K562 (cell line): ENCODE measurements around the gene TMEM245. TPM values are rescaled to one million over a fixed set of nuclear protein-coding genes. Genes with fewer than 3 reads are reported as not detected.
A peak's percentile ranks its signal among the peaks of the same experiment; 100 is the strongest.

Experiments
- CBX3 ChIP-seq, 2 experiments: IDR thresholded peaks; 1 replicate in 1 of 2; 2 replicates in 1 of 2; pipeline ENCODE4 v1.6.1; 2012; ENCODE audit warnings: inconsistent platforms in 2 of 2, low read length in 2 of 2, borderline replicate concordance in 1 of 2, control low read depth in 1 of 2
- ELF1 ChIP-seq: fragments of 200-800 bp; sonication (Bioruptor generic); IDR thresholded peaks from 2 replicates; pipeline ENCODE4 v1.6.1; 2016; ENCODE audit warnings: missing genetic modification characterization, missing compliant biosample characterization
- EP300 ChIP-seq: IDR thresholded peaks from 2 replicates; pipeline ENCODE4 v1.6.1; 2012; ENCODE audit warnings: low read length, improper control_type of control experiment
- EP400 ChIP-seq: fragments of 450-650 bp; IDR thresholded peaks from 2 replicates; pipeline ENCODE4 v1.6.1; 2017; ENCODE audit warnings: antibody characterized with exemption, mild to moderate bottlenecking, moderate library complexity
- ESRRA ChIP-seq: fragments of 450-650 bp; IDR thresholded peaks from 2 replicates; pipeline ENCODE4 v1.6.1; 2014; ENCODE audit warnings: low read depth, mild to moderate bottlenecking, moderate library complexity, borderline replicate concordance
- ESRRB ChIP-seq: fragments of 250-450 bp; sonication (Bioruptor Pico); IDR thresholded peaks from 2 replicates; pipeline ENCODE4 v1.5.0; 2020; ENCODE audit warnings: mild to moderate bottlenecking, moderate library complexity, borderline replicate concordance
- FOXA1 ChIP-seq: fragments of 450-650 bp; IDR thresholded peaks from 2 replicates; pipeline ENCODE4 v1.6.1; 2016; ENCODE audit warnings: mild to moderate bottlenecking, borderline replicate concordance
- FOXJ3 ChIP-seq: sonication (generic); formaldehyde crosslinking; IDR thresholded peaks from 2 replicates; pipeline ENCODE4 v1.4.0; 2020; ENCODE audit warnings: mild to moderate bottlenecking, missing genetic modification reagents
- GABPA ChIP-seq: fragments of 200-800 bp; sonication (Bioruptor generic); conservative IDR thresholded peaks from 2 replicates; pipeline ENCODE4 v1.6.1; 2016; ENCODE audit warnings: low read depth, missing genetic modification characterization, missing compliant biosample characterization
- GTF2E2 ChIP-seq: fragments of 200-800 bp; sonication (Bioruptor generic); IDR thresholded peaks from 2 replicates; pipeline ENCODE4 v1.6.1; 2016; ENCODE audit warnings: missing genetic modification characterization, missing compliant biosample characterization
- IRF2 ChIP-seq: sonication (generic); formaldehyde crosslinking; IDR thresholded peaks from 2 replicates; pipeline ENCODE4 v1.8.1; 2022; ENCODE audit warnings: mild to moderate bottlenecking, missing genetic modification reagents
- KDM4B ChIP-seq, 2 experiments: fragments of 450-650 bp in 1 of 2; sonication (generic) in 1 of 2; IDR thresholded peaks; 2 replicates each; pipeline ENCODE4 v1.6.1; 2016 to 2017; ENCODE audit warnings: borderline replicate concordance in 2 of 2, antibody characterized with exemption in 1 of 2, low read depth in 1 of 2, mild to moderate bottlenecking in 1 of 2
- LARP7 ChIP-seq: fragments of 450-650 bp; IDR thresholded peaks from 2 replicates; pipeline ENCODE4 v1.6.1; 2016
- NR3C1 ChIP-seq: sonication (generic); formaldehyde crosslinking; IDR thresholded peaks from 2 replicates; pipeline ENCODE4 v1.8.1; 2022; ENCODE audit warnings: missing genetic modification reagents
- PHF21A ChIP-seq: fragments of 450-650 bp; IDR thresholded peaks from 2 replicates; pipeline ENCODE4 v1.6.1; 2017; ENCODE audit warnings: low read depth, borderline replicate concordance
- SAFB2 ChIP-seq: fragments of 200-400 bp; formaldehyde crosslinking; IDR thresholded peaks from 2 replicates; pipeline ENCODE4 v1.6.1; 2018; ENCODE audit warnings: borderline replicate concordance, low read length, low read depth, moderate library complexity; ENCODE audit not compliant: severe bottlenecking
- SIX5 ChIP-seq, 2 experiments: IDR thresholded peaks; 2 replicates each; pipeline ENCODE4 v1.6.1; 2011; ENCODE audit warnings: low read length in 2 of 2, borderline replicate concordance in 1 of 2, low read depth in 1 of 2, mild to moderate bottlenecking in 1 of 2, moderate library complexity in 1 of 2; ENCODE audit not compliant: insufficient read depth in 1 of 2
- TAF7 ChIP-seq: fragments of 450-650 bp; IDR thresholded peaks from 2 replicates; pipeline ENCODE4 v1.6.1; 2016; ENCODE audit warnings: missing genetic modification characterization, missing compliant biosample characterization
- TAL1 ChIP-seq: fragments of 450-650 bp; IDR thresholded peaks from 2 replicates; pipeline ENCODE4 v1.6.1; 2016; ENCODE audit warnings: mild to moderate bottlenecking
- TCF3 ChIP-seq: sonication (generic); formaldehyde crosslinking; IDR thresholded peaks from 2 replicates; pipeline ENCODE4 v1.4.0; 2020; ENCODE audit warnings: mild to moderate bottlenecking, missing genetic modification reagents
- TEAD4 ChIP-seq, 2 experiments: sonication (generic) in 1 of 2; formaldehyde crosslinking in 1 of 2; IDR thresholded peaks; 2 replicates each; pipeline versions ENCODE4 v1.6.1 to v1.8.0; 2012 to 2022; ENCODE audit warnings: borderline replicate concordance in 1 of 2, inconsistent platforms in 1 of 2, low read length in 1 of 2, mild to moderate bottlenecking in 1 of 2, missing genetic modification reagents in 1 of 2
- ZNF121 ChIP-seq: sonication (generic); formaldehyde crosslinking; conservative IDR thresholded peaks from 2 replicates; pipeline ENCODE4 v1.8.0; 2022; ENCODE audit warnings: missing genetic modification reagents
- ZNF316 ChIP-seq: fragments of 450-650 bp; IDR thresholded peaks from 2 replicates; pipeline ENCODE4 v1.6.1; 2016
- polyA plus RNA-seq, 8 experiments: library from polyadenylated mRNA; depleted of rRNA in 4 of 8; stranded (reverse) in 5 of 8; unstranded in 3 of 8; fragments of >200 nt; fragmentation: Nextera tagmentation in 2 of 8; fragmentation: Illumina TruSeq in 1 of 8; extraction: Ambion mirVana in 2 of 8; extraction: Trizol in 1 of 8; gene quantifications; 2 replicates each; pipeline versions ENCODE4 v1.2.1 to v1.2.3, GENCODE V29; 2011 to 2014; ENCODE audit warnings: inconsistent platforms in 1 of 8, missing spikeins in 1 of 8
- total RNA-seq, 7 experiments: library from RNA; depleted of rRNA in 6 of 7; stranded (reverse); fragments of >200 nt in 6 of 7; fragmentation: Illumina TruSeq in 2 of 7; extraction: Trizol in 2 of 7; gene quantifications; 2 replicates each; pipeline versions ENCODE4 v1.2.1 to v1.2.3, GENCODE V29; 2011 to 2021; ENCODE audit warnings: low replicate concordance in 1 of 7
- TF ChIP-seq, protein P1 (sequence below): sonication (generic); formaldehyde crosslinking; IDR thresholded peaks from 2 replicates; pipeline ENCODE4 v1.8.0; 2022; ENCODE audit warnings: missing genetic modification reagents, mild to moderate bottlenecking, borderline replicate concordance
- TF ChIP-seq, protein P2 (sequence below): fragments of 450-650 bp; IDR thresholded peaks from 2 replicates; pipeline ENCODE4 v1.7.0; 2016; ENCODE audit warnings: borderline replicate concordance
- TF ChIP-seq, protein P3 (sequence below), 2 experiments: fragments of 450-650 bp in 1 of 2; sonication (generic) in 1 of 2; formaldehyde crosslinking; conservative IDR thresholded peaks; 2 replicates each; pipeline versions ENCODE4 v1.4.0 to v1.8.1; 2020 to 2022; ENCODE audit warnings: mild to moderate bottlenecking in 1 of 2, missing genetic modification reagents in 1 of 2

The TMEM245 gene
- total and polyA plus RNA-seq, 9 of the 15 experiments (the other 6 are each of a cell fraction or from before 2014, with no cell fraction given) = 8.5 to 43.2 (median 24.3) TPM

DNA sequence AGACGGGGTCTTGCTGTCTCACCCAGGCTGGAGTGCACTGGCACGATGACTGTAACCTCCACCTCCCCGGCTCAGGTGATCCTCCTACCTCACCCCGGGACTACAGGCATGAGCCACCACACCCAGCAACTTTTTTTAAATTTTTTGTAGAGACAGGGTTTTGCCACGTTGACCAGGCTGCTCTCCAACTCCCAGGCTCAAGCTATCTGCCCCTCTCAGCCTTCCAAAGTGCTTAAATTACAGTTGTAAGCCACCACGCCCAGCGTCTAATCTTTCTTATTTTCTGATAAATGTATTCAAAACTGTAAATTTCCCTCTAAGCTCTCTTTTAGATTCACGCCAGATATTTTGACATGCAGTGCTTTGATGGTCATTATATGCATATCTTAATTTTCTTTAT is 37.0 kb upstream of the TMEM245 start (continued):
- TF ChIP-seq TEAD4 (IDR thresholded peaks at IDR 0.05; ENCODE audit: low read length) (0 out of 2 replicates have a peak, but pooled peaks have one; percentile 20), TEAD4 (CRISPR knock-in tag; IDR thresholded peaks at IDR 0.05; ENCODE audit: borderline replicate concordance) (no peak), ESRRB (no peak), FOXA1 (no peak), LARP7 (no peak), ZNF121 (CRISPR knock-in tag) (no peak), TCF3 (CRISPR knock-in tag) (peak; percentile 48; the same call in 1 of the 2 replicates), IRF2 (no peak), TAF7 (tag) (no peak), GABPA (no peak), ESRRA (no peak), SAFB2 (no peak), EP300 (peak; percentile 30; the same call in 1 of the 2 replicates), EP400 (peak; percentile 42; the same call in 1 of the 2 replicates), KDM4B (IDR thresholded peaks at IDR 0.05; ENCODE audit: borderline replicate concordance in 2 of 2, low read depth in 1 of 2) (no peak), TAL1 (peak; percentile 27; the same call in 1 of the 2 replicates), CBX3 (IDR thresholded peaks at IDR 0.05; ENCODE audit: borderline replicate concordance in 1 of 2, low read length in 2 of 2) (no peak), ELF1 (tag) (no peak), GTF2E2 (tag) (no peak), SIX5 (IDR thresholded peaks at IDR 0.05; ENCODE audit: borderline replicate concordance in 1 of 2, insufficient read depth in 1 of 2, low read depth in 1 of 2, low read length in 2 of 2) (no peak), ZNF316 (no peak), PHF21A (no peak), NR3C1 (CRISPR knock-in tag) (no peak), FOXJ3 (CRISPR knock-in tag) (no peak)
- TF ChIP-seq, protein P1, sequence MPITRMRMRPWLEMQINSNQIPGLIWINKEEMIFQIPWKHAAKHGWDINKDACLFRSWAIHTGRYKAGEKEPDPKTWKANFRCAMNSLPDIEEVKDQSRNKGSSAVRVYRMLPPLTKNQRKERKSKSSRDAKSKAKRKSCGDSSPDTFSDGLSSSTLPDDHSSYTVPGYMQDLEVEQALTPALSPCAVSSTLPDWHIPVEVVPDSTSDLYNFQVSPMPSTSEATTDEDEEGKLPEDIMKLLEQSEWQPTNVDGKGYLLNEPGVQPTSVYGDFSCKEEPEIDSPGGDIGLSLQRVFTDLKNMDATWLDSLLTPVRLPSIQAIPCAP (CRISPR knock-in tag) = no peak
- TF ChIP-seq, protein P2, sequence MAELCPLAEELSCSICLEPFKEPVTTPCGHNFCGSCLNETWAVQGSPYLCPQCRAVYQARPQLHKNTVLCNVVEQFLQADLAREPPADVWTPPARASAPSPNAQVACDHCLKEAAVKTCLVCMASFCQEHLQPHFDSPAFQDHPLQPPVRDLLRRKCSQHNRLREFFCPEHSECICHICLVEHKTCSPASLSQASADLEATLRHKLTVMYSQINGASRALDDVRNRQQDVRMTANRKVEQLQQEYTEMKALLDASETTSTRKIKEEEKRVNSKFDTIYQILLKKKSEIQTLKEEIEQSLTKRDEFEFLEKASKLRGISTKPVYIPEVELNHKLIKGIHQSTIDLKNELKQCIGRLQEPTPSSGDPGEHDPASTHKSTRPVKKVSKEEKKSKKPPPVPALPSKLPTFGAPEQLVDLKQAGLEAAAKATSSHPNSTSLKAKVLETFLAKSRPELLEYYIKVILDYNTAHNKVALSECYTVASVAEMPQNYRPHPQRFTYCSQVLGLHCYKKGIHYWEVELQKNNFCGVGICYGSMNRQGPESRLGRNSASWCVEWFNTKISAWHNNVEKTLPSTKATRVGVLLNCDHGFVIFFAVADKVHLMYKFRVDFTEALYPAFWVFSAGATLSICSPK = no peak
- TF ChIP-seq, protein P3, sequence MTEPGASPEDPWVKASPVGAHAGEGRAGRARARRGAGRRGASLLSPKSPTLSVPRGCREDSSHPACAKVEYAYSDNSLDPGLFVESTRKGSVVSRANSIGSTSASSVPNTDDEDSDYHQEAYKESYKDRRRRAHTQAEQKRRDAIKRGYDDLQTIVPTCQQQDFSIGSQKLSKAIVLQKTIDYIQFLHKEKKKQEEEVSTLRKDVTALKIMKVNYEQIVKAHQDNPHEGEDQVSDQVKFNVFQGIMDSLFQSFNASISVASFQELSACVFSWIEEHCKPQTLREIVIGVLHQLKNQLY (CRISPR knock-in tag; conservative IDR thresholded peaks at IDR 0.05) = no peak
